Kidney (tissue), 14 donors: Measurements from ENCODE around the gene TERC. TPM values are rescaled to one million over a fixed set of nuclear protein-coding genes. Genes with fewer than 3 reads are reported as not detected.

Source experiments
- DNase-seq, 5 donors: peaks; one replicate each; pipeline ENCODE4 v3.0.0-alpha.2; 2013 to 2020
- FAIRE-seq: peaks from 2 replicates; lab custom pipeline; 2012; peaks lifted over from hg19 to GRCh38; lab: Jason Lieb, UNC
- H3K27ac ChIP-seq, 2 donors: one replicate each; pipeline ENCODE4 v1.7.0; 2013; ENCODE audit warnings: low read depth in 2 of 2, low read length in 2 of 2, inconsistent platforms in 1 of 2
- H3K27me3 ChIP-seq: one replicate; pipeline ENCODE4 v1.7.1; 2013; ENCODE audit warnings: low read length, inconsistent platforms; ENCODE audit not compliant: control insufficient read depth, insufficient read depth
- H3K36me3 ChIP-seq, 3 donors: one replicate each; pipeline versions ENCODE4 v1.7.0 to v1.7.1; 2013; ENCODE audit warnings: low read length in 3 of 3, control low read depth in 1 of 3, inconsistent platforms in 1 of 3; ENCODE audit not compliant: insufficient read depth in 3 of 3, control insufficient read depth in 2 of 3
- H3K4me1 ChIP-seq, 3 donors: one replicate each; pipeline versions ENCODE4 v1.7.0 to v1.7.1; 2013; ENCODE audit warnings: low read length in 3 of 3, inconsistent platforms in 1 of 3, low read depth in 1 of 3; ENCODE audit not compliant: control insufficient read depth in 2 of 3, insufficient read depth in 2 of 3
- H3K4me3 ChIP-seq, 3 donors: one replicate each; pipeline versions ENCODE4 v1.7.0 to v1.8.1; 2013; ENCODE audit warnings: low read length in 3 of 3, control low read depth in 1 of 3, inconsistent platforms in 1 of 3
- H3K9ac ChIP-seq, 3 donors: one replicate each; pipeline versions ENCODE4 v1.7.0 to v1.7.1; 2013; ENCODE audit warnings: low read length in 3 of 3, control low read depth in 1 of 3, inconsistent platforms in 1 of 3
- H3K9me3 ChIP-seq, 3 donors: one replicate each; pipeline versions ENCODE4 v1.7.0 to v1.7.1; 2013; ENCODE audit warnings: low read length in 3 of 3, control low read depth in 1 of 3, inconsistent platforms in 1 of 3; ENCODE audit not compliant: control insufficient read depth in 2 of 3, insufficient read depth in 1 of 3
- CTCF ChIP-seq: IDR thresholded peaks from 3 replicates; pipeline ENCODE4 v1.5.1; 2012; ENCODE audit warnings: mild to moderate bottlenecking, moderate library complexity, borderline replicate concordance; ENCODE audit not compliant: insufficient read depth; ENCODE audit errors: extremely low read depth
- intact Hi-C: fragments of 100-400 bp; cut with DNase I; formaldehyde crosslinking; loops from one replicate; pipeline ENCODE4 v1.11.1; 2022
- polyA plus RNA-seq: library from polyadenylated mRNA; stranded (reverse); fragments of 350-450 nt; fragmentation: Illumina TruSeq; extraction: RNeasy Lipid Tissue Mini Kit (QIAGEN cat#74804); gene quantifications from one replicate; pipeline ENCODE4 v1.2.3, GENCODE V29; 2014; ENCODE audit warnings: low read depth, low replicate concordance; ENCODE audit not compliant: insufficient read depth
- total RNA-seq: library from RNA; stranded (reverse); fragmentation: NEBNext Ultra II Directional; extraction: Animal tissue kit (Norgen Biotek cat#: 25700); gene quantifications from one replicate; pipeline ENCODE4 v1.2.1, GENCODE V29; 2021
- donor health status: control.
- donor health status: control.
- donor health status: control.
- donor health status: control.
- donor health status: control.
- donor health status: DM: yes; HTN: yes; CAD: no.
- donor health status: Normal renal cell carcinoma (clear cell type).

TERC gene
- total and polyA plus RNA-seq, 2 donors from 2014 or later: 2.1 TPM; not detected in 1

GRCh38 chr3:169759256-169759655, 5.6 kb downstream of the TERC start:
- H3K4me3 ChIP-seq: no peak overlapping the region
- FAIRE-seq (no peak), DNase-seq (no peak)
- intact Hi-C loops: no loop called here
- H3K36me3 ChIP-seq: no peaks in the 10 kb centered on the region
- H3K9me3 ChIP-seq: no peaks in the 10 kb centered on the region
- no peaks in the 10 kb centered on the region for H3K27me3 ChIP-seq
- no peaks in the 10 kb centered on the region for H3K4me1 ChIP-seq
- H3K27ac ChIP-seq: no peak overlapping the region
- H3K9ac ChIP-seq: no peak overlapping the region
- no peak for TF ChIP-seq CTCF

DNA sequence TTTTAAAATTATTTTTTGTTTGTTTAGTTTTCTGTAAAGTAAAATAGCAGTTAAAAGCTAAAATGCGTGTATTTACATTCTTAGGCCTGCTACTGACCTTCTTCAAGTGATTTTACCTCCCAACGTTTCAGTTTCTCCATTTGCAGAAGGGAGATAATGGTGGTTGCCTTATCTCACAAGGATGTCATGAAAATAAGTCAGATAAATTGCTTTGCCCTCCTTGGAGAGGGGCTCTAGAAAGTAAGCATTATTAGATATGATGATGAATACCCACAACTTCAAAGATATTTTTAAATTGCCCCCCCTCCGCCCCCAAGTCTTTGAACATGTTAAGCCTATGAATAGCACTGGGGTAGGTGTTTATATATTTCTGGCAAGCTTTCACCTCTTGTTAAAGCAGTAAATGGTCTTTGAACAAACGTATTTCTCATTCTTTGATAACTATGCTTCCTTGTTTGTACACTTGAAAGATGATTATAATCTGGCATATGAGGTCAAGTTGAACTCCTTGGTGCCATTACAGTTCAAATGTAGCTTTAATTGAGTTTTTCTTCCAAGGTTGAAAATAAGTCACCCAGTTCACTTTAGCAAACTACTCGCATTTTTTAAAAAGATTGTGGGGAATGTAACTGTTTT, 6.4 kb downstream of the TERC start:
- FAIRE-seq (no peak), DNase-seq (no peak)
- intact Hi-C loops: no loop called here
- no peak for TF ChIP-seq CTCF
- H3K9ac ChIP-seq: no peak overlapping the region
- no peak overlapping the region for H3K27ac ChIP-seq
- no peaks in the 10 kb centered on the region for H3K27me3 ChIP-seq
- H3K9me3 ChIP-seq: no peaks in the 10 kb centered on the region
- no peaks in the 10 kb centered on the region for H3K36me3 ChIP-seq
- H3K4me3 ChIP-seq: no peak overlapping the region
- no peaks in the 10 kb centered on the region for H3K4me1 ChIP-seq

DNA sequence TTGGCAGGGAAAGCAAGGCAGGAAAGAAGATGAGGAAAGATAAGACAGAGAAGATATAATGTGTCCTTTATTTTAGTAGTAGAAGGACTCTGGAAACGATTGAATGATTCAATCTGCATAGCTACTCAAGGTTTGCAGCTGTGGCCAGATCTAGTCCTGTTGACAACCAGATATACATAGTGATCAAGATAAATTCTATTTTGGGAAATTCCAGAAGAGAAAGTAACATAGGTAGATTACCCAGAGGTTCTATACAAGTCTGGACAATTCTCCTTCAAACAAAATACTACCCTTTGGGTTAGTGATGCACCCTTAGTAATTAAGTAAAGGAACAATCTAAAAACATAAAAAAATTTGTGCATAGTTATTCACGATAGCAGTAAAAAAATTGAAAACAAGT, 9.4 kb downstream of the TERC start:
- Histone ChIP-seq H3K9me3 (no peaks in the 10 kb centered on the region), H3K4me1 (no peaks in the 10 kb centered on the region), H3K36me3 (no peaks in the 10 kb centered on the region), H3K4me3 (no peak overlapping the region), H3K9ac (no peak overlapping the region), H3K27ac (no peak overlapping the region), H3K27me3 (no peaks in the 10 kb centered on the region)
- intact Hi-C loops: no loop called here
- FAIRE-seq: no peak
- TF ChIP-seq CTCF: no peak
- no peak for DNase-seq

DNA sequence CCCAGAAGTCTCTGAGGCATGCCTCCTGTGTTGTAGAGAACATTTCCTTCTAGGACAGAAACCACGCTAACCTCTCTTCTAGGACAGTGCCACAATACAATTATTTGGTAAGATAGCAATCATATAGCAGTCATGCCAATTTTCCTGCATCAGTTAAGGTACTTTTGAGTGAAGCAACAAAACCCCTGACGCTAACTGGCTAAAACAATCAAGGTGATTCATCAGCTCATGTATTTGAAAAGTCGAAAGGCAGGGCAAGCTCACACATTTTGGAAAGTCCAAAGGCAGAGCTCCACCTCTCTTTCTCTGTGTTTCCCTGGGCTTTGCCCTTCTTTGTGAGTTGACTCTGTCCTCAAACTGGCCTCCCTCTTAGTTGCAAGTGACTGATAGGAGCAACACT, 10.1 kb downstream of the TERC start:
- TF ChIP-seq CTCF: no peak
- H3K9me3 ChIP-seq: no peaks in the 10 kb centered on the region
- H3K4me1 ChIP-seq: no peaks in the 10 kb centered on the region
- no peak overlapping the region for H3K4me3 ChIP-seq
- H3K27me3 ChIP-seq: no peaks in the 10 kb centered on the region
- no peak for FAIRE-seq
- H3K36me3 ChIP-seq: no peaks in the 10 kb centered on the region
- DNase-seq: no peak
- no peak overlapping the region for H3K9ac ChIP-seq
- H3K27ac ChIP-seq: no peak overlapping the region
- intact Hi-C loops: no loop called here
